ENCODE results near the gene AKR1E2. TPM values are rescaled to one million over a fixed set of nuclear protein-coding genes. Genes with fewer than 3 reads are reported as not detected.

The AKR1E2 gene
- total and polyA plus RNA-seq, 12 donors, result 0.95 to 13.5 (median 3.6) TPM

GRCh38 chr10:4819707-4820106, 6.3 kb upstream of the AKR1E2 start:
- WGBS, 4 donors, result 57 to 75% (median 68%) methylated on average over 7 of the region's 7 CpGs
- Histone ChIP-seq H3K9me3 (replicated peaks in 1 of 3) (no peaks in the 10 kb centered on the region), H3K36me3 (replicated peaks in 1 of 2) (no peaks in the 10 kb centered on the region), H3K27me3 (no peaks in the 10 kb centered on the region), H3K27ac (no peak overlapping the region), H3K4me3 (no peak overlapping the region), H3K4me1 (replicated peaks in 1 of 2) (no peaks in the 10 kb centered on the region)
- intact Hi-C loops (cut with DNase I), result no loop called here
- TF ChIP-seq POLR2A (IDR thresholded peaks at IDR 0.05), result no peak
- TF ChIP-seq CTCF (IDR thresholded peaks at IDR 0.05), result no peak
- no peak for DNase-seq

GRCh38 chr10:4820804-4821401, 5.1 kb upstream of the AKR1E2 start:
- Histone ChIP-seq H3K4me1 (replicated peaks in 1 of 2) (peaks cover 0 to 3% of the 10 kb centered on the region in 2 donors), H3K4me3 (no peak overlapping the region), H3K36me3 (replicated peaks in 1 of 2) (no peaks in the 10 kb centered on the region), H3K27me3 (no peaks in the 10 kb centered on the region), H3K9me3 (replicated peaks in 1 of 3) (no peaks in the 10 kb centered on the region), H3K27ac (no peak overlapping the region)
- DNase-seq, result peak in 2 of 7 donors; percentile 20 to 24
- TF ChIP-seq CTCF (IDR thresholded peaks at IDR 0.05) (no peak), POLR2A (IDR thresholded peaks at IDR 0.05) (no peak)
- WGBS, 4 donors, result 51 to 59% (median 52%) methylated on average over 8 of the region's 8 CpGs
- intact Hi-C loops (cut with DNase I), result no loop called here

DNA sequence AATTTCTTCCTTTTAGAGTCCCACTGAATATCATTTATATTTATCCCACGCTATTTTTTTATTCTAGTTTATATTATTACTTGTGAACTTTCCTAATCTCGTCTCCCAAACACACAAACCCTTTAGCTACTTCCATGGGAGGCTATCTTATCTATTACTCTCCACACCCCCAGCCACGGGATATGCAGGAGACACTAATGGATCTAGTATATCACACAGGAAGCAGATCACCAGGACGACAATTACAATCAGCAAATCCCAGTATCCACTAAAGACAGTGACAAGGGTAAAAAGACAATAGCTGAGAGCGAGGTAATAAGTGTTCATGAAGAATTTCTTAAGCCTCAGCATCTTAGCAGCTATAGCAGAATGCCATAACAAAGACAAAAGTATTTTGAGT, 3.8 kb upstream of the AKR1E2 start:
- TF ChIP-seq POLR2A (IDR thresholded peaks at IDR 0.05), result no peak
- no peak for TF ChIP-seq CTCF (IDR thresholded peaks at IDR 0.05)
- no peak for DNase-seq
- Histone ChIP-seq H3K9me3 (replicated peaks in 1 of 3) (no peaks in the 10 kb centered on the region), H3K4me1 (replicated peaks in 1 of 2) (peaks cover 0 to 7% of the 10 kb centered on the region in 2 donors), H3K36me3 (replicated peaks in 1 of 2) (no peaks in the 10 kb centered on the region), H3K4me3 (no peak overlapping the region), H3K27me3 (no peaks in the 10 kb centered on the region), H3K27ac (no peak overlapping the region)
- intact Hi-C loops (cut with DNase I), result no loop called here
- 58 to 63% (median 60%) methylated on average over 5 of the region's 5 CpGs for WGBS, 4 donors

GRCh38 chr10:4824791-4825310, 1.2 kb upstream of the AKR1E2 start:
- intact Hi-C loops (cut with DNase I), result no loop called here
- DNase-seq, result no peak
- Histone ChIP-seq H3K36me3 (replicated peaks in 1 of 2) (no peaks in the 10 kb centered on the region), H3K9me3 (replicated peaks in 1 of 3) (no peaks in the 10 kb centered on the region), H3K4me1 (replicated peaks in 1 of 2) (peaks cover 0 to 7% of the 10 kb centered on the region in 2 donors), H3K4me3 (no peak overlapping the region), H3K27ac (no peak overlapping the region), H3K27me3 (no peaks in the 10 kb centered on the region)
- 94 to 99% (median 95%) methylated on average over 3 to 5 of the region's 5 CpGs for WGBS, 4 donors
- TF ChIP-seq POLR2A (IDR thresholded peaks at IDR 0.05), result no peak
- TF ChIP-seq CTCF (IDR thresholded peaks at IDR 0.05), result no peak
